Stimulated activated CD4-positive, alpha-beta T cell treated with anti-CD3 and anti-CD28 coated beads, Interleukin-15, amount 100 ng/mL, for 24 hours (primary cell): ENCODE data around the gene LENG8.
A peak's percentile ranks its signal among the peaks of the same experiment; 100 is the strongest.
"Not testable (repeated sequence)": the region's sequence is repeated elsewhere in the genome, so short reads cannot be mapped to it uniquely, and the experiment has no call there.

Experiments
- DNase-seq: peaks from one replicate; pipeline ENCODE4 v3.0.0-alpha.2; 2020

Gene LENG8

GRCh38 chr19:54485851-54486250 lies 36.9 kb downstream of the LENG8 start:
- no peak for DNase-seq

GRCh38 chr19:54489341-54489740 lies 40.3 kb downstream of the LENG8 start:
- DNase-seq: no peak

GRCh38 chr19:54489766-54490165 lies 40.8 kb downstream of the LENG8 start:
- DNase-seq: no peak

DNA sequence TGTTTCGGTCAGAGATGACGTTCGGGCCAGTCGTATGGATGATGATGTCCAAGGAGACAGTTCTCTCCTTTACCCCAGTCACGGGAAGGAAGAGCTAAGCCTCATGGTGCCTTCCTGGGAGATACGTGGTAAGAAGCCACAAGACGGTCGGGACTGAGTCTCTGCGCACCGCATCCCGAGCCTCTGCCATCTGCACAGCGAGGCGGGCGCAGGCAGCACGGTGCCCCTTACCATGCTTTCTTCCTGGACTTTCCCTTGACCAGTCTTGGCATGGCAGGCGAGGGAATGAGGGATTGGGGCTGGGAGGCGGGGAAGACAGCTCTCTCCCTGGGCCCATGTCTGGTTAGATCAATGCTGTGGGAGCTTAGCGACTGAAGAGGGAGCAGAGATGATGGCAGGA lies 43.6 kb downstream of the LENG8 start:
- DNase-seq: no peak

GRCh38 chr19:54493056-54493455 lies 44.1 kb downstream of the LENG8 start:
- not testable (repeated sequence) for DNase-seq

- DNase-seq: no peak
These were observed 45.1 kb downstream of the LENG8 start for GRCh38 chr19:54493967-54494585.

DNA sequence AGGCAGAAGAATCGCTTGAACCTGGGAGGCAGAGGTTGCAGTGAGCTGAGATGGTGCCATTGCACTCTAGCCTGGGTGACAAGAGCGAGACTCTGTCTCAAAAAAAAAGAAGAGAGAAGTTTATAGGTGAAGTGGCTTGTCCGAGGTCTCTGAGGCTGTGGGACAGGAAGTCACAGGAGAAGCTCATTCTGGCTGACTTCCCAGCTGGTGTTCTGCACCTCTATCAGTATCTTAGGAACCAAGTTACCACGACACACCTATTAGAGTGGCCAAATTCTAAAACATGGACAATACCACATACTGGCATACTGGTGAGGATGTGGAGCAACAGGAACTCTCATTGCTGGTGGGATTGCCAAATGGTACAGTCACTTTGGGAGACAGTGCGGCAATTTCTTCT lies 46.3 kb downstream of the LENG8 start:
- DNase-seq: not testable (repeated sequence)

GRCh38 chr19:54497747-54498450 lies 48.9 kb downstream of the LENG8 start:
- peak; percentile 30 for DNase-seq

- DNase-seq: not testable (repeated sequence)
These were observed 49.4 kb downstream of the LENG8 start for GRCh38 chr19:54498451-54498772.

DNA sequence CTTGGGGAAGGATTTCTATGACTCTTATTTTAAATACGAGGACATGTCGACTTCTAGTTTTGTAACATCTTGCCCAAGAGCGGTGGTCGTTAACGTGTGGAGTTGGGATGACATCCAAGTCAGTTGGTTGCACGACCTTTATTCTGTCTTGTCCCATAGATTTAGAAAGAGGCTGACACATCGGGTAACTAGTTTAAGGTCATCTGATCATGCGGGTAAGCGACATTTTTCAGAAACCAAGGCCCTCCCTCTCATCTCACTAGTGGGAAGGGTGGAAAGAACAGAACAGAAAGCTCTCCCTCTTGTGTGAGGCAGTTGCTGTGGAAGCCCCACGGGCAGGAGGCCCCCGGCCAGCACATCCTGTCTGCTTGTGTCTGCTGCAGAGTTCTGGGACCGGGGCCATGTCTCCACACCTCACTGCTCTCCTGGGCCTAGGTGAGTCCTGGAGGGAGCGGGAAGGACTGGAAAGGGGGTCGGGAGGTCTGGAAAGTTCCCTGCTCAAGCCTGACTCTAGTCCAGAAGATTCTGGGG lies 53.6 kb downstream of the LENG8 start, which contains the start of gene LAIR2:
Gene LAIR2 (plus strand): TSS at position 314 of the 531 bp plus-strand sequence. CDS start 88 bp downstream, at position 402.
- DNase-seq: peak; percentile 17

- not testable (repeated sequence) for DNase-seq
These were observed 56.5 kb downstream of the LENG8 start for GRCh38 chr19:54505542-54505941.

DNA sequence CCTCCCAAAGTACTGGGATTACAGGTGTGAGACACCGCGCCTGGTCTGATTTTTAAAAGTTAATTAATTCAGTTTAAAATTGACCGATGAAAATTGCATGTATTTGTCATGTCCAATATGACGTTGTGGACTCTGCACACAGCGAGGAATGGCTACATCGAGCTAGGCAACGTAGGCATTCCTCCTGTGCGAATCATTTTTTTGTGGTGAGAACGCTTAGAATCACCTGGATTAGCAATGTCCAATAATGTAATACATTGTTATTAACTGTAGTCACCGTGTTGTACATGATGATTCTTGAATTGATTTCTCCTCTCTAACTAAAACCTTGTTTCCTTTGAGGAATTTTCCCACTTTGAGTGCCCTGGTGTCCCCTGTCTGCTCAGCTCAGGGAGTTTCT lies 57.1 kb downstream of the LENG8 start:
- DNase-seq: no peak

DNA sequence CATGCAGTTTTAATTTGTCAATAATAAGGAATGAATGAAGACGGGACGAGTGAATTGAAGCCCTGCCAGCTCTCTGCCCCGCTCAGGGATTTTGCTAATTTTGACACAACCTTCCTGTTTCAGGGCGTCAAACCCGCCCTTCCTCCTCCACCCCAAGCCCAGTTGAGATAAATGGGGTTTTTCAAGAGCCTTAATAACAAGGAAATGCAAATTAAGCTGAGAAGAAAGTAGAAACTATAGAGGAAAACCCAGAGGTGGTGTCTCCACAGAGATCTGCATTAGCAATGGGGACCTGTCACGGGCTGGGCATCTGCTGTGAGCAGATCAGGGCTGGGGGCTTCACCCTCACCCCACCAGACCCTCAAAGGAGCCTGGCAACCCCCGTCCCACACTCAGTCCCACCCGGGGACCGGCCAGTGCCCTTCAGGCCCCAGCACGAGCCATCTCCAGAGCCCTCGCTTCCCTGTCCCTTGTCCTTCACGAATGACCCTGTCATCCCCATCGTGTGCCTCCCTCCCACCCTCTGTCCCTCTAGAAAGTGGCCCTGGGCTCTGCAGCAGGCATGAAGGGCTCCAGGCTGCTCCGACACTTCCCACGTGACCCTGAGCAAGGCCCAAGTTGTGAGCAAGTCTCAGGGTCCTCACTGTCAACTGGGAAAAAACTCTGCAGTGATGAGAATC lies 58.2 kb downstream of the LENG8 start:
- not testable (repeated sequence) for DNase-seq

GRCh38 chr19:54507824-54508223 lies 58.8 kb downstream of the LENG8 start:
- no peak for DNase-seq

DNA sequence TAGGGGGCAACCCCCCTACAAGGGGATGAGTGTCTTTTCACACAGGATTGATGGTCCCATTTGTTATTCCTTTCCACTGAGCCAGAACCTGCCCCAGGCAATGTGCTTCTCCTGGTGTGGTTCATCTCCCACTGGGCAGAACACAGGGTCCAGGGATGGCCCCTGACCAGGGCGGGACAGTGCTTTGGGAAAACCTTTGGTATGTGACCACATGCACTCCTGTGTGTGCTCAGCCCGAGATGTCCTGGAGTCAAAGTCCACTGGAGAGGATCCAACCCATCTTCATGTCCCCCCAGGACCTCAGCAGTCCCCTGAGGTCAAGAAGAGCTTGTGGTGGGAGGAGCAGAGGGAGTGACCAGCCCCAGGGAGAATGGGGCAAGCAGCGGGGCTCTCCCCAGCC lies 59.5 kb downstream of the LENG8 start:
- not testable (repeated sequence) for DNase-seq

- not testable (repeated sequence) for DNase-seq
These were observed 60.4 kb downstream of the LENG8 start for GRCh38 chr19:54509200-54509940.
